Measurements from ENCODE around the gene PRKCA.
"Not testable (repeated sequence)": the region's sequence is repeated elsewhere in the genome, so short reads cannot be mapped to it uniquely, and the experiment has no call there.

Gene PRKCA

DNA sequence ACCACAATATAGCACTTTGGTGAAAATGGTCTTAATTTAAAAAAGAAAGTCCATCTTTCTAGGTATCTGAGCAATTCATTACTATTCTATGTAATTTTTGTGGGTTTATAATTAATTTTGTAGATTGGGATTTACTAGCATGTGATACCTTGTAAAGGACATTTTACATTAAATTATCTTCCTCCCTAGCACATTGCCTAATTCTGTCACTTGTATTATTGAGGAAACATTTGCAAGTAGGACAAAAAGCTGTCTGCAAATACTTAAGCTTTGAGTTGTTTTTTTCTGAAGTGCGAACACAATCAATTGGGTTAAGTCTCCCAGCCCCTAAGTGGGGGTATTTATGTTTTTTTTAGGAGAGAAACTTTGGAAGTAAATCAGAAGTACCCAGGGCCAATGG lies 167.0 kb downstream of the PRKCA start:
- no peak for DNase-seq

DNA sequence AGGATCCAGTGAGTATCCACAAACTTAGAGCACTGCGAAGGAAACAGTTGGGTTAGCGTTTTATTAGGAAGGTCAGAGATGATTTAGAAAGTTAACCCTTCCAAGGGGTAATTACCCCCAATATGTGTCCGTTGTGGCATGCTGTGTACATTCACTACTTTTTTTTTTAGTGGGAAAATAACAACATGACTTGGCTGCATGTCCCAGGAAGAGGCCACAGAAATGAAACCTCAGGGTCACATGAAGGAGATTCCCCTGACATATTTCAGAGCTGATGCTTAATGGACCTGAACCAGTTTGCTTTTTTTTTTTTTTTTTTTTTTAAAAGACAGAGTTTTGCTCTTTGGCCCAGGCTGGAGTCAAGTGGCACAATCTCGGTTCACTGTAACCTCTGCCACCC lies 167.5 kb downstream of the PRKCA start:
- DNase-seq: no peak

DNA sequence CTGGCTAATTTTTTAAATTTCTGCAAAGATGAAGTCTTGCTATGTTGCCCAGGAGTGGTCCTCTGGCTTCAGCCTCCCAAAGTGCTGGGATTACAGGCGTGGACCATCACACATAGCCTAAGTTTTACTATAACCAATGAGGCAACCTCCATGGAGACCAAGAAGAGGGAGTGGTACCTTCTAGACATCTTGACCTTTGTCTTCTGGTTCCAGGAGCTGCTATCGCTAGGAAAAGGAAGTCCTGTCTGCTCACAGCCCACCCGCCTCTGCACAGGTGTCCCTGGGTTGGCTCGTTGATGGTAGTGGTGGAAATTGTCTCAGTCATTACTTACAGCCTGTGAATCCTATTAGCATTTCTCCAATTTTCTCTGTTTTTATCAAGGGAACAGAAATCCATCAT lies 169.7 kb downstream of the PRKCA start:
- no peak for DNase-seq

DNA sequence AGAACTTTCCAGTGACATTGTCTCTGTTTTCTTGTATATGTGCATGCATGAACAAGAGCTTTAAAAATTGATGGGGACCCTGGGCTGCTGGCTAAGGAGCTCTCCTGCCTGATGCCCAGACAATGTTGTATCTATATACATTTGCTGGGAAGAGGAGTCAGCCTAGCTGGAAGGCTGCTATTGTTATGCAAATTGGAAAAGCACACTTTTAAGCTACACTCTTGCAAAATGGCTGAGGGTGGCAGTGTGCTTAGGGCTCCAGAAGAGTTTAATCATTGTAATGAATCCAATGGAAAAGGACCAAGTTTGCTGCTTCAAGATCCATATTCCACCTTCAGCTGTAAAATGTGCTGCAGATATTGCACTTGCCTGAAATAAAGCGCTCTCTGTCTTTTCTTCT lies 171.8 kb downstream of the PRKCA start:
- DNase-seq: no peak

DNA sequence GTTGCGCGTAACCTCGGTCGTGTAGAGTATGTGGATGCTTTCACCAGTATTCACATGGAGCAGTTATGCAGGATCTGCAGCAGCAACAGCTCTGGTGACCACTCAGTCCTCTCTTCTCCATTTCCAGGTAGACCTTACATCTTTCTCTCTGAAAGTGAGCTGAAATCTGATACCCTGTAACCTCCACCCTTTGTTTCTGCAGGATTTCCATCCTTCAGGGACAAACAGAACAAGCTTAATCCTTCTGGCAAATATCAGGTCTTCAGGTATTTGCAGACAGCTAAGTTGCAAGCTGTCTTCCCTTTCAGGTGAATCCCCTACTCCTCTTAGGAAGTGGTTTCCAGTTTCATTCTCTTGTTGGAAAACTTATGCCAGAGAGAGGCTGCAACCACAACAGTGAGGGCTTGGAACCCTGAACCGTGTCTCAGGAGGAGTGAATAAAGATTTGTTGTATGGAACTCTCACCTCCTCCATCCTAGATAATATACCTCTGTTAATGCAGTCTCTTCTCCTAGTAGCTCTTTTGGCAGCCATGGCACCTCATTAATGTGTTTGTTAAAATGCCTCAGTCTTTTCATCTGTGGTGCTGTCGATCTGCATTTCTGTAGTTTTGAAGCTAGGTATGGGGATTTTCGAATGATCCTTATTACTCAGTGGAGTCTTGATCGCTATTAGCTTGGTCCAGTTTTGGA lies 172.5 kb downstream of the PRKCA start:
- DNase-seq: no peak

DNA sequence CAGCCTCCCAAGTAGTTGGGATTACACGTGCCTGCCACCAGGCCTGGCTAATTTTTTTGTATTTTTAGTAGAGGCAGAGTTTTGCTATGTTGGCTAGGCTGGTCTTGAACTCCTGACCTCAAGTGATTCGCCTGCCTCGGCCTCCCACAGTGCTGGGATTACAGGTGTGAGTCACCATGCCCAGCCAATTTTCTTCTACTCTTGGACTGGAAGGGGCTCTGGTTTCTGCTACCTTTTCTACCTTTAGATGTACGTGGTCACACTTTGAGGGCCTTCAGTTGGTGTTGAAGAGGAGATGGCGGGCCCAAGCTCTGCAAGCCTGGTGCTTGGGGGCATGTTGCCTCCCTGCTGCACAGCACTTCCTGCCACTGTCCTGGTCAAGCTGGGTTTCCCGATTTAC lies 173.6 kb downstream of the PRKCA start:
- no peak for DNase-seq

DNA sequence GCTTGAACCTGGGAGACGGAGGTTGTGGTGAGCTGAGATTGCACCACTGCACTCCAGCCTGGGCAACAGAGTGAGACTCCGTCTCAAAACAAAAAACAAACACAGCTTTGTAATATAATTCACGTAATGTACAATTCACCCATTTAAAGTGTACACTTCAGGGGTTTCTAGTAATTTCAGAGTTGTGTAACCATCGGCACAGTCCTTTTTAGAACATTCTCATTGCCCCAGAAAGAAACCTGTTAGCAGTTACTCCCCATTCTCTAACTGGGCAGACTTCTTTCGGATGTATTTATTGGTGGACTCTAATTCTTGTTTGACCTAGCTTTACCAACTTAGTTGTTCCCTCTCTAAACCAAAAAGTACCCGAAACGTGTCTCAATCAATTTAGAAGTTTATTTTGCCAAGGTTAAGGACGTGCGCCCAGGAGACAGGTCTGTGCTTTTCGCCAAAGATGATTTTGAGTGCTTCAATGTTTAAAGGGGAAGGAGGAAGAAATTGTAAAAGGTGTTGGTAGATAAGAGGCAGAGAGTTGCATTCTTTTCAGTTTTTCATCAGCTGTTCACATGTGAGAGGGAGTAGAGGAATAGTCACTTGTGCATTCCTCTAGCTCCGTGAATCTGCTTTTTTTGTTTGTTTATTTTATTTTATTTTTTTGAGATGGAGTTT lies 175.3 kb downstream of the PRKCA start:
- no peak for DNase-seq

DNA sequence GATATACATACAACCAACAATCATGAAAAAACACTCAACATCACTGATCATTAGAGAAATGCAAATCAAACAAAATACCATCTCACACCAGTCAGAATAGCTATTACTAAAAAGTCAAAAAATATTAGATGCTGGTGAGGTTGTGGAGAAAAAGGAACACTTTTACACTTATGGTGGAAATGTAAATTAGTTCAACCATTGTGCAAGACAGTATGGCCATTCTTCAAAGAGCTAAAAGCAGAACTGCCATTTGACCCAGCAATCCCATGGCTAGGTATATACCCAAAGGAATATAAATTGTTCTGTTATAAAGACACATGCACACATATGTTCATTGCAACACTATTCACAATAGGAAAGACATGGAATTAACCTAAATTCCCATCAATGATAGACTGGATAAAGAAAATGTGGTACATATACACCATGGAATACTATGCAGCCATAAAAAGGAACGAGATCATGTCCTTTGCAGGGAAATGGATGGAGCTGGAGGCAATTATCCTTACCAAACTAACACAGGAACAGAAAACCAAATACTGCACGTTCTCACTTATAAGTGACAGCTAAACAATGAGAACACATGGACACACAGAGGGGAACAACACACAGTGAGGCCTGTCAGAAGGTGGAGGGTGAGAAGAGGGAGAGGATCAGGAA lies 176.9 kb downstream of the PRKCA start:
- DNase-seq: not testable (repeated sequence)

DNA sequence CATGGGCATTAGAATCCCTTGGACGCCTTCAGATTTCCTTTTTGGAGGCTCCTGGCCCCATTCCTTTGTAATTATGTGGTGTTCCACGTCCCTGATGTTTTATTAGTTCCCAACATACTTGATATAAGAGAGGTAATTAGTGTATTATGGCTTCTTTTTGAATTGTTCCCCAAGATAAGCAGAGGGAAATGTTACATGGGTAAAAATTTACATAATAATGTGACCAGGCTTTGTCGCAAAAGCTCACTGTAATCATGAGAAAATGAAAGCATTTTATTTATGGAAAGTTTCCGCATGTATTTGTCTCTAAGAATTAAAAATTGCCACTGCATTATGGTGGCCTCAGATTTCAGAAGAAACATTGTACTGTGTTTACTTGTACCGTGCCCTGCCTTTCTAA lies 177.8 kb downstream of the PRKCA start:
- DNase-seq: no peak

DNA sequence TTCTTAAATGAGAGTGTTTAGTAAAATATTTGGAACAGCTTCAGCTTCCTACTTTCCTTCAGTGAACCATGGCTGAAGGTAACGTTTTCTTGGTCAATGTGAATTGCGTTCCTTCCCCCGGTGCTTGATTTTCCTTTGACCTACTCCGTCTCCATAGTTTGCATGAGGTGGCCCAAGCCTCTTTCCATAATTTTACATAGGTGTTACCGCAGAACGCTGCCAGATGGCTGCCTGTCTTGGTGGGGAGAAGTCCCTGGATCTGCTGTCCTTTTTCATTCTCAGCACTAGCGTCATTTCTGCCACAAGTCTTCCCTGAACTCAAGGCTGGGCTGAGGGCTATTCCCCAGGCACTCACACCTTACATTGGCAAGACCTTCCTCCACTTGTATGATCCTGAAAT lies 178.4 kb downstream of the PRKCA start:
- DNase-seq: no peak

DNA sequence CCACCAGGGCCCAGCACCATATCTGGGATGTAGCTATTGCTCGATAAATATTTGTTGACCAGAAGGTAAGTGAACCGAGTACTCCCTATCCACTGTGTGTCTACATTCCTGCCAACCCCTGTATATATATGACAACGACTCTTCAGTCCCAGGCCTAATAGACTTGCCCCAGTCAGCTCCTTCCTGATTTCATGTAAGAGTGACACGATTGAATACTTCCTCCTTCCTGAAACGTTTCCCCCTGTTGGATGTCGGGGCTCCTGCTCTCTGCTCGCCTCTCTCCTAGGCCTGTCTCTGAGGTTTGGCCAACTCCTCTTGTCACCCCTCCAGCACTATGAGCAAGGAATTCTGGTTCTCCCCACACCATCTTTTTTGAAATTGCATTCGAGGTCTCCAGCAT lies 178.9 kb downstream of the PRKCA start:
- no peak for DNase-seq

DNA sequence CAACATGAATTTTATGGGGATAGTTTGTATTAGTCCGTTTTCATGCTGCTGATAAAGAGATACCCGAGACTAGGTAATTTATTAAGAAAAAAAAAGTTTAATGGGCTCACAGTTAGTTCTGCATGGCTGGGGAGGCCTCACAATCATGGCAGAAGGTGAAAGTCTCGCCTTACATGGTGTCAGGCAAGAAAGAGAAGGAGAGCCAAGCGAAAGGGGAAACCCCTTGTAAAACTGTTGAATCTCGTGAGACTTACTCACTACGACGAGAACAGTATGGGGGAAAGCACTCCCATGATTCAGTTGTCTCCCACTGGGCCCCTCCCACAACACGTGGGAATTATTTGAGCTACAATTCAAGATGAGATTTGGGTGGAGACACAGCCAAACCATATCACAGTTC lies 181.5 kb downstream of the PRKCA start:
- DNase-seq: no peak

DNA sequence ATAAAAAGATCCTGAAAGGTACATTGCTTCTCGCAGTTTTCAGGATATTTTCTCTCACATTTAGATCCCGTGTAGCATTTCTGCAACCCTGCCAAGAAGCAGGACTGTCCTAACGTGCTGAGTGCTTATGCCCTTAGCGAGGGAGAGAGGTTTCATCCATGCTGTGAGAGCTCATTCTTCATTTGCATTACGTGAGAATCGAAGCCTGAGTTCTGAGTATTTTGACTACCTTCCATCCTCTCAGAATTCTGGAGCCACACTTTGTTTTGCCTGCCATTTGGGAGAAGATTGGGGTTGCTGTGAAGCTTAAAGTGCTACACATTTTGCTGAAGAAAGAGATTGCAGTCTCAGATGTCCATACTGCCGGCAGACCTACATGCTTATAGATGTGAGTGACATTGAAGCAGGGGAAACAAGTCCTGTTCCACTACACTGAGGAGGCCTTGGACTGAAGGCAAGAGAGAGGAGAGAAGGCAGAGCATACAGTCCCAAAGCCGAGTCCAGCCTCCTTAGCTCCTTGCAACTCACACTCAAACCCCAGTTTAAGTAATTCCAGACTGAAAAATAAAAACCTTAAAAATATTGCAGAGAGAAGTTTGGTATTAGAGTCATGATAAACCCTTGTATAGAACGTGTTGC lies 183.0 kb downstream of the PRKCA start:
- no peak for DNase-seq

DNA sequence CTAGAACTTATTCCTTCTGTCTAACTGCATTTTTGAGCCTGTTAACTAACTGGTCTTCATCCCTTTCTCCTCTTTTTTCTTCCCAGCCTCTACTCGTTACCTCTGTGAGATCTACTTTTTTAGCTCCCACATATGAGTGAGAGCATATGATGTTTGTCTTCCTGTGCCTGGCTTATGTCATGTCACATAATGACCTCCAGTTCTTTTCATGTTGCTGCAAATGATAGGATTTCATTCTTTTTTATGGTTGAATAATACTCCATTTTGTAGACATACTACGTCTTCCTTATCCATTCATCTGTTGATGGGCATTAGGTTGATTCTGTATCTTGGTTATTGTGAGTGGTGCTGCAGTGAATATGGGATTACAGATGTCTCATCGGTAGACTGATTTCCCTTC lies 184.7 kb downstream of the PRKCA start:
- no peak for DNase-seq

DNA sequence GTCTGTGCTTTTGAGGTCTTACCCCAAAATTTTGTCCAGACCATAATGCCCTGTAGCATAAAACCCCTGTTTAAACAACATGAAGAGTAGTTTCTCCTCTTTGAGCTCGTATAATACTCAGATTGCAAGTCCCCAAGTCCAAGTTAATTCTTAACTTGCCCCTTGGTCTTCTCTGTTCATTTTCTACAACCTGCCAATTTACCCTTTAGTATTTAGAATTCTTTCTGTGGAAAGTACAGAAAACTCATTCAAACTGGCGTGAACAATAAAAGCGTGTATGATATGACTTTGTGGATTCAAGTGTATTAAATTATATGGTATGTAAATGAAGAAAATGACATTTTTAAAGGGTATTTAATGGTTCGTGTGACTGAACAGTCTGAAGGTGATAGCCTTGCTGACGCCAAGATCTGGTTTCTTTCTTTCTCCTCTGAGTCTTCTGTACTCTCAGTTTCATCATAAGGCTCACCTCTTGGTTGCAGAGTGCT lies 185.6 kb downstream of the PRKCA start:
- no peak for DNase-seq

DNA sequence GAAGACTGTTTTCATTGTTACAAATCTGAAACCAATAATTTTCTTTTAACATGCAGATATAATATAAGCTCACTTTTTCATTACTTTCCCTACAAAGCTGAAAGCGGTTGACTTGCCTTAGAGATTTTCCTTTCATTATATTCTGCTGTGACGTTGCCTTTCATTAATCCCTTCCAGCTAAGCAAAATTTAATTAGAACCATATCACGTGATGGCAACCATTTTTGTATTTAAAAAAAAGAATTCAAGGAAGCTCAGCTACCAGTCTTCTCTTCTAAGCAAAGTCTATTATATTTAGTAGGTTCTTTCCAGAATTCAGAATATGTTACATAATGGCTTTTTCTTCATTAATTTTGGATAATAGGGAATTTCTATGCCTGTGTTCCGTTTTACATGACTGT lies 186.5 kb downstream of the PRKCA start:
- no peak for DNase-seq

DNA sequence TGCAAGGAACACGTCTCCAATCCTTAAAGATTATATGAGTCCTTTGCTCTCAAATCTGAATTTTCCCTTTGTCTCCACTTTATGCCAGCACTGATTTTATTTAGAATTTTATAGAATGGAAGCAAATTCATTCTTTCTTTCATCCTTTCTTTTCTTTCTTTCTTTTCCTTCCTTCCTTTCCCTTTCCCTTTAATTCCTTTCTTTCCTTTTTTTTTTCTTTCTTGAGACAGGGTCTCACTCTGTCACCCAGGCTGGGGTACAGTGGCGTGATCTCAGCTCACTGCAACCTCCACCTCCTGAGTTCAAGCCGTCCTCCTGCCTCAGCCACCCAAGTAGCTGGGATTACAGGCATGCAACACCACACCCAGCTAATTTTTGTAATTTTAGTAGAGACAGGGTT lies 187.2 kb downstream of the PRKCA start:
- DNase-seq: not testable (repeated sequence)

DNA sequence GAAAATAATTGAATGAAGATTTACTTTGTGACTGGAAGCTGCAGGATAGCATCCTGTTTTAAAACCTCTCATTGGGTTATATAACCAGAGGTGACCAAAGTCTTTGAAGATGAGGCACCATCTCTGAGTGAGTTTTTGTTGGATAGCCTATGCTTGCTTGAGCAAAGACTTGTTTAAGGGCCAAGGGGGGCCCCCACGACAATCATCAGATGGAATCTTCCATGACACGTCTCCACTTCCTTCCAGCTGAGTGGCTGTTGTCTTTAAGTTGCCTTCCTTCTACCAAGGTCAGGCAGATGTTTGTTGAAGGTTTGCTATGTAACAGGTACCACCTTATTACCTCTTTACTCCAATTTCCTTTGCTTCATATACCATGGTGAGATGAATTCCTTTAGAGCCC lies 188.8 kb downstream of the PRKCA start:
- DNase-seq: no peak

DNA sequence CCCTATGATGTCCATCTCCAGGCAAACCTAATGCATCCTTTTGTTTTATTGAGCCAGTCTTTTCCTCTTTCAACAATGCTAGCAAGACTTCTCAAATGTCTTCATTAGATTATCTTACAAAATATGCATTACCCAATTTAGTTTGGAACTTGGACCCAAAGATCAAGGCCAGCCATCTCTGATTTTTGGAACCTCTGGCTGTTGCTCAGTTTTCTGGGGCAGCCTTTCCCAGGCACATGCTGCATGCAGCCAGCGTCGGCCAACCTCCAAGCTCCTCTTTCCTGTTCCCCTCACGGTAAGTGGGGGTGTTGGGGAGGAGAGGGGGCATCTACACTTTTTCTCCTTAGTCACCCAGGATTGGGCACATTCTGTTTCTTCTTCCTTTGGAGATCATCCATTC lies 189.3 kb downstream of the PRKCA start:
- no peak for DNase-seq

DNA sequence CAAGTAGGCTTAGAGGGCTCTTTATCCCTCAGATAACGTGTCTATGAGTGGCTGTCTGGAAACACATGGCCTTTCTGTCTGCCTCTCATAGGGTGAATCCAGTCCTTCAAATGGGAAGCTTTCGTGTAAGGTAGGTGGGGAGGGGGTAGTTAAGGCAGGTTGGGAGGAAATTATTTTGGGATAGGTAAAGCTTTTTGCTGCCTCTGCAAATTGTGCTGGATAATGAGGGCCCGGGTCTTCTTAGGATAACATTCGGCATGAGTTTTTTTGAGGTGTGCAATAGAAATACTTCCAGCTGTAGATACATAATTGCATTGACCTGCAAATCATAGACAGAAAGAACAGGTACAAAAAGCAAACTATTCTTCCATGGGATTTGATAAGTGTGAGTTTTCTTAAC lies 189.7 kb downstream of the PRKCA start:
- no peak for DNase-seq

DNA sequence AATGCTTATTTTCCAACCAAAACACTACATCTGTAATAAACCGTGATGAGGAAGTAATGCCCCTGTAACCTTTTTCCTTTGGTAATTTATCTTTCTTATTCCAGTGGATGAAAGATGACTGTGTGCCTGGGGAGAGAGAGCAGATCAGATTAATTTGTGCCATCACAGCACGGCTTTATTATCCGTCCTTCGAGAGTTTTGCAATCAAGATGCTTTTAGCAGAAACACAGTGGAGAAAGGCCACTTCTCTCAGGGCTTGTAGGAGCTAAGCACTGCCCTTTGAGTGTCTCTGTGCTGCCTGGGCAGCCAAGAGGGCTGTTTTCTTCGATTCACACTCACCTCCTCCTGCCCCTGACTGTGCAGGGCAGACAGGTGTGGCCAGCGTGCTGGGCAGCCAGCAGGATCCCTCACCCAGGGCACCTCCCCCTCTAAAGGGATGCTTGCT lies 190.2 kb downstream of the PRKCA start:
- DNase-seq: no peak

DNA sequence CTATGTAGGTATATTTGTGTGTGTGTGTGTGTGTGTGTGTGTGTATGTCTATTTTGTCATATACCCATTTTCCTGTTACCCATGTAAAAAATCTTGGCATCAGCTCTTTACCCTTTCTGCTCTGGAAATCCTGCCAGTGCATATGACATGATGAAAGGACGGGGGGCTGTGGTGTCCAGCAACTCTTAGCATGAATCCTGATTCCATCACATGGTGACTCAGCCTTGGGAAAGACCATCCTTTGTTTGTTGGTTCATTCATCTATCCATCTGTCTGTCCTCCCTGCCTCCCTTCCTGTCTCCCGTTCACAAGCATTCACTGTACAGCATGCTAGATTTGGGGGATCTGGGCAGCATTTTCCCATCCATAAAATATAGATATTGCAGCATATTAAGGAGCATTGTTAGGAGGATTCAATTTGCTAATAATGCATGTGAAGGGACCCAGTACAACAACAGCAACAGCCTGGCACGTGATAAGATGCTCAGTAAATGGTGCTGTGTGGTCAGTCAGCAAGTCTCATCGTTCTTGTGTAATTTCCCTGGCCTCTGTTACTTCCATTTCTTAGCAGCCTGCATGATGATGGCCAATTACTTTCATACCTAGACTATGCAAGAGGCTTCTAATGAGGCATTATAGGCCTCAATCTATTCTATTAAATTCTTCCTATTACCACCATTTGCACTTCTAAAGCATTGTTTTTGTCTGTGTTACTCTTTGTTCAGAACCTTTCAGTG lies 191.0 kb downstream of the PRKCA start:
- no peak for DNase-seq

Data from central memory CD4-positive, alpha-beta T cell (primary cell).